ENCODE data around the gene MAPK8IP2. TPM values are rescaled to one million over a fixed set of nuclear protein-coding genes. Genes with fewer than 3 reads are reported as not detected.

Gene MAPK8IP2
- total and polyA plus RNA-seq, 10 donors: 0.22 to 2.7 (median 0.73) TPM

GRCh38 chr22:50572965-50573364 lies 27.6 kb upstream of the MAPK8IP2 start:
- DNase-seq: no peak
- intact Hi-C loops (cut with DNase I; ENCODE audit: low total_unique reads): no loop called here
- 94 to 97% (median 95%) methylated on average over 10 to 11 of the region's 11 CpGs for WGBS, 5 donors
- Histone ChIP-seq H3K36me3 (peaks cover 0 to 93% (median 32%) of the 10 kb centered on the region in 6 donors), H3K4me1 (peaks cover 0 to 1% (median under 1%) of the 10 kb centered on the region in 6 donors), H3K4me3 (no peak overlapping the region), H3K27me3 (replicated peaks in 1 of 7) (peaks cover 0 to 4% (median 0%) of the 10 kb centered on the region in 7 donors), H3K27ac (no peak overlapping the region), H3K9me3 (no peaks in the 10 kb centered on the region)
- TF ChIP-seq POLR2AphosphoS5 (IDR thresholded peaks at IDR 0.05): peak in 1 of 3 donors; percentile 9
- no peak for TF ChIP-seq CTCF (IDR thresholded peaks at IDR 0.05 in 8 of 11, conservative IDR thresholded peaks at IDR 0.05 in 3 of 11)
- no peak for TF ChIP-seq POLR2A (IDR thresholded peaks at IDR 0.05)

GRCh38 chr22:50573491-50574382 lies 26.9 kb upstream of the MAPK8IP2 start:
- 82 to 93% (median 87%) methylated on average over 12 to 26 of the region's 26 CpGs for WGBS, 5 donors
- no peak for DNase-seq
- H3K27me3 ChIP-seq (replicated peaks in 1 of 7): peaks cover 0 to 9% (median 0%) of the 10 kb centered on the region in 7 donors

GRCh38 chr22:50574383-50574755 lies 26.2 kb upstream of the MAPK8IP2 start:
- Histone ChIP-seq H3K27me3 (replicated peaks in 1 of 7) (peaks cover 0 to 9% (median 0%) of the 10 kb centered on the region in 7 donors), H3K36me3 (peaks cover 0 to 91% (median 29%) of the 10 kb centered on the region in 6 donors), H3K4me1 (peaks cover 0 to 15% (median 6%) of the 10 kb centered on the region in 6 donors), H3K4me3 (no peak overlapping the region), H3K9me3 (no peaks in the 10 kb centered on the region), H3K27ac (no peak overlapping the region)
- TF ChIP-seq CTCF (IDR thresholded peaks at IDR 0.05 in 8 of 11, conservative IDR thresholded peaks at IDR 0.05 in 3 of 11) (no peak), POLR2A (IDR thresholded peaks at IDR 0.05) (no peak), POLR2AphosphoS5 (IDR thresholded peaks at IDR 0.05) (no peak)
- no peak for DNase-seq
- WGBS, 5 donors: 89 to 97% (median 96%) methylated on average over 10 to 11 of the region's 11 CpGs
- intact Hi-C loops (cut with DNase I; ENCODE audit: low total_unique reads): no loop called here

More at GRCh38 chr22:50573491-50574382, 26.9 kb upstream of the MAPK8IP2 start:
- H3K4me1 ChIP-seq: peaks cover 0 to 9% (median 4%) of the 10 kb centered on the region in 6 donors
- no peak overlapping the region for H3K27ac ChIP-seq
- H3K9me3 ChIP-seq: no peaks in the 10 kb centered on the region
- peaks cover 0 to 91% (median 31%) of the 10 kb centered on the region in 6 donors for H3K36me3 ChIP-seq
- TF ChIP-seq POLR2A (IDR thresholded peaks at IDR 0.05): no peak
- TF ChIP-seq CTCF (IDR thresholded peaks at IDR 0.05 in 8 of 11, conservative IDR thresholded peaks at IDR 0.05 in 3 of 11): no peak
- peak in 1 of 3 donors; percentile 24 for TF ChIP-seq POLR2AphosphoS5 (IDR thresholded peaks at IDR 0.05)
- intact Hi-C loops (cut with DNase I; ENCODE audit: low total_unique reads): no loop called here
- no peak overlapping the region for H3K4me3 ChIP-seq

GRCh38 chr22:50575426-50575941 lies 25.1 kb upstream of the MAPK8IP2 start:
- peaks cover 0 to 91% (median 26%) of the 10 kb centered on the region in 6 donors for H3K36me3 ChIP-seq
- no peak for DNase-seq
- TF ChIP-seq POLR2AphosphoS5 (IDR thresholded peaks at IDR 0.05) (no peak), POLR2A (IDR thresholded peaks at IDR 0.05) (no peak), CTCF (IDR thresholded peaks at IDR 0.05 in 8 of 11, conservative IDR thresholded peaks at IDR 0.05 in 3 of 11) (no peak)
- H3K4me3 ChIP-seq: no peak overlapping the region
- H3K9me3 ChIP-seq: no peaks in the 10 kb centered on the region
- no peak overlapping the region for H3K27ac ChIP-seq
- H3K27me3 ChIP-seq (replicated peaks in 1 of 7): peaks cover 0 to 9% (median 0%) of the 10 kb centered on the region in 7 donors
- peaks cover 0 to 26% (median 8%) of the 10 kb centered on the region in 6 donors for H3K4me1 ChIP-seq
- 77 to 92% (median 90%) methylated on average over 8 of the region's 8 CpGs for WGBS, 5 donors
- intact Hi-C loops (cut with DNase I; ENCODE audit: low total_unique reads): no loop called here

All from spleen (tissue), 11 donors.